H9 (cell line): ENCODE data around the gene FMN1. TPM values are rescaled to one million over a fixed set of nuclear protein-coding genes. Genes with fewer than 3 reads are reported as not detected.

Experiments used
- DNase-seq: peaks from one replicate; pipeline ENCODE4 v3.0.0-alpha.2; 2017
- H2AFZ ChIP-seq: one replicate; pipeline ENCODE4 v1.6.1; 2013; ENCODE audit warnings: mild to moderate bottlenecking, low read length, control low read depth, moderate library complexity
- H2AK5ac ChIP-seq: 2 replicates; pipeline ENCODE4 v1.6.1; 2013; ENCODE audit warnings: low read length, control low read depth, mixed read lengths; ENCODE audit not compliant: insufficient read length
- H2BK120ac ChIP-seq: one replicate; pipeline ENCODE4 v1.6.1; 2013; ENCODE audit warnings: low read depth, mild to moderate bottlenecking, low read length, control low read depth, inconsistent platforms; ENCODE audit not compliant: poor library complexity, severe bottlenecking
- H2BK12ac ChIP-seq: 2 replicates; pipeline ENCODE4 v1.6.1; 2013; ENCODE audit warnings: low read length, control low read depth, mixed read lengths, low read depth; ENCODE audit not compliant: insufficient read length
- H2BK15ac ChIP-seq: 2 replicates; pipeline ENCODE4 v1.6.1; 2013; ENCODE audit warnings: low read depth, low read length, control low read depth
- H2BK20ac ChIP-seq: one replicate; pipeline ENCODE4 v1.6.1; 2013; ENCODE audit warnings: low read depth, mild to moderate bottlenecking, low read length, control low read depth, inconsistent platforms; ENCODE audit not compliant: poor library complexity, severe bottlenecking
- H2BK5ac ChIP-seq: 2 replicates; pipeline ENCODE4 v1.6.1; 2013; ENCODE audit warnings: low read length, control low read depth, mixed read lengths; ENCODE audit not compliant: insufficient read length
- H3K14ac ChIP-seq: 2 replicates; pipeline ENCODE4 v1.6.1; 2013; ENCODE audit warnings: low read length, control low read depth; ENCODE audit not compliant: insufficient read depth
- H3K18ac ChIP-seq: 2 replicates; pipeline ENCODE4 v1.6.1; 2013; ENCODE audit warnings: low read depth, mild to moderate bottlenecking, mixed read lengths, low read length, control low read depth; ENCODE audit not compliant: insufficient read length
- H3K23ac ChIP-seq: 2 replicates; pipeline ENCODE4 v1.6.1; 2013; ENCODE audit warnings: low read length, control low read depth, mixed read lengths, low read depth; ENCODE audit not compliant: insufficient read length
- H3K23me2 ChIP-seq: 2 replicates; pipeline ENCODE4 v1.6.1; 2013; ENCODE audit warnings: low read depth, mild to moderate bottlenecking, mixed read lengths, low read length, control low read depth; ENCODE audit not compliant: insufficient read length, poor library complexity, severe bottlenecking
- H3K27ac ChIP-seq: 2 replicates; pipeline ENCODE4 v1.5.1; 2013; ENCODE audit warnings: low read length, control low read depth, mixed read lengths, low read depth; ENCODE audit not compliant: insufficient read length
- H3K27me3 ChIP-seq: 2 replicates; pipeline ENCODE4 v1.6.1; 2013; ENCODE audit warnings: low read length, control low read depth, inconsistent platforms; ENCODE audit not compliant: insufficient read depth
- H3K4ac ChIP-seq: 2 replicates; pipeline ENCODE4 v1.6.1; 2013; ENCODE audit warnings: low read depth, mild to moderate bottlenecking, control low read depth, inconsistent platforms, low read length, moderate library complexity
- H3K4me1 ChIP-seq: 2 replicates; pipeline ENCODE4 v1.6.1; 2013; ENCODE audit warnings: low read length, control low read depth, inconsistent platforms; ENCODE audit not compliant: insufficient read depth
- H3K4me2 ChIP-seq: 2 replicates; pipeline ENCODE4 v1.6.1; 2013; ENCODE audit warnings: low read length, control low read depth, mixed read lengths; ENCODE audit not compliant: insufficient read length, insufficient read depth
- H3K56ac ChIP-seq: 2 replicates; pipeline ENCODE4 v1.6.1; 2013; ENCODE audit warnings: low read depth, mild to moderate bottlenecking, mixed read lengths, low read length, control low read depth; ENCODE audit not compliant: insufficient read length
- H3K79me1 ChIP-seq: 2 replicates; pipeline ENCODE4 v1.6.1; 2013; ENCODE audit warnings: low read depth, mild to moderate bottlenecking, moderate library complexity, low read length, control low read depth, inconsistent platforms; ENCODE audit not compliant: insufficient read depth, poor library complexity, severe bottlenecking
- H3K79me2 ChIP-seq: 2 replicates; pipeline ENCODE4 v1.6.1; 2013; ENCODE audit warnings: low read length, control low read depth, inconsistent platforms; ENCODE audit not compliant: insufficient read depth
- H3K9ac ChIP-seq: 2 replicates; pipeline ENCODE4 v1.6.1; 2013; ENCODE audit warnings: low read length, control low read depth, mixed read lengths; ENCODE audit not compliant: insufficient read length; ENCODE audit errors: extremely low read depth
- H3K9me3 ChIP-seq: one replicate; pipeline ENCODE4 v1.6.1; 2013; ENCODE audit warnings: low read depth, low read length, inconsistent platforms; ENCODE audit not compliant: control insufficient read depth
- H3T11ph ChIP-seq: one replicate; pipeline ENCODE4 v1.6.1; 2013; ENCODE audit warnings: mild to moderate bottlenecking, low read length, control low read depth, inconsistent platforms
- H4K20me1 ChIP-seq: one replicate; pipeline ENCODE4 v1.6.1; 2013; ENCODE audit not compliant: control insufficient read depth, insufficient read length, insufficient read depth
- H4K5ac ChIP-seq: 2 replicates; pipeline ENCODE4 v1.6.1; 2013; ENCODE audit warnings: low read depth, mild to moderate bottlenecking, mixed read lengths, low read length, control low read depth; ENCODE audit not compliant: insufficient read length
- H4K8ac ChIP-seq: replicated peaks from 2 replicates; pipeline ENCODE4 v1.6.1; 2013; ENCODE audit warnings: low read length, control low read depth, mixed read lengths, low read depth; ENCODE audit not compliant: insufficient read length
- H4K91ac ChIP-seq: 2 replicates; pipeline ENCODE4 v1.6.1; 2013; ENCODE audit warnings: low read depth, mild to moderate bottlenecking, moderate library complexity, mixed read lengths, low read length, control low read depth; ENCODE audit not compliant: insufficient read length
- H3K27ac Mint-ChIP-seq, 3 experiments: 2 replicates in 2 of 3; 3 replicates in 1 of 3; pipeline ENCODE4 v1.8.0; 2020 to 2021; ENCODE audit warnings: mixed read lengths in 3 of 3, mild to moderate bottlenecking in 1 of 3, moderate library complexity in 1 of 3
- H3K27me3 Mint-ChIP-seq: 2 replicates; pipeline ENCODE4 v1.8.0; 2021; ENCODE audit warnings: low read depth, mild to moderate bottlenecking, moderate library complexity, mixed read lengths
- H3K36me3 Mint-ChIP-seq, 3 experiments: 2 replicates in 2 of 3; 3 replicates in 1 of 3; pipeline ENCODE4 v1.8.0; 2020 to 2021; ENCODE audit warnings: low read depth in 3 of 3, mixed read lengths in 3 of 3; ENCODE audit not compliant: insufficient read depth in 1 of 3
- H3K4me1 Mint-ChIP-seq, 2 experiments: 2 replicates each; pipeline ENCODE4 v1.8.0; 2020; ENCODE audit warnings: mixed read lengths in 2 of 2
- H3K4me3 Mint-ChIP-seq, 2 experiments: 2 replicates in 1 of 2; 3 replicates in 1 of 2; pipeline ENCODE4 v1.8.0; 2020 to 2021; ENCODE audit warnings: mild to moderate bottlenecking in 2 of 2, mixed read lengths in 2 of 2, moderate library complexity in 1 of 2
- H3K9me3 Mint-ChIP-seq, 2 experiments: 2 replicates in 1 of 2; 3 replicates in 1 of 2; pipeline ENCODE4 v1.8.0; 2020; ENCODE audit warnings: mild to moderate bottlenecking in 2 of 2, mixed read lengths in 2 of 2, moderate library complexity in 1 of 2
- CTCF ChIP-seq: fragments of 200-600 bp; sonication (generic); conservative IDR thresholded peaks from 3 replicates; pipeline ENCODE4 v1.8.0; 2021; ENCODE audit warnings: antibody characterized with exemption, mild to moderate bottlenecking
- WGBS: extraction: QIAGEN DNeasy Blood & Tissue Kit; methylation state at CpG from one replicate; pipeline ENCODE4 v1.1.7; 2013; ENCODE audit warnings: missing lambda C conversion rate, low lambda C conversion rate, mixed read lengths; ENCODE audit not compliant: insufficient read length; ENCODE audit errors: extremely low coverage; 5-methylcytosine and 5-hydroxymethylcytosine counted together
- total RNA-seq: library from RNA; stranded (reverse); gene quantifications from 2 replicates; pipeline ENCODE4 v1.2.1, GENCODE V29; 2021

FMN1 gene
- total RNA-seq, 1 experiment from 2014 or later = 1.9 TPM

- Histone ChIP-seq H2BK5ac (no peak overlapping the region), H3K4me1 (peaks cover 4% of the 10 kb centered on the region; the same call in 1 of the 2 replicates), H4K8ac (no peak overlapping the region), H3K27ac (no peak overlapping the region), H3K4me2 (no peak overlapping the region), H3K79me1 (no peaks in the 10 kb centered on the region), H2BK15ac (no peak overlapping the region), H3K27me3 (no peaks in the 10 kb centered on the region), H2BK12ac (no peak overlapping the region), H4K5ac (no peak overlapping the region), H3K4ac (no peak overlapping the region), H4K20me1 (no peaks in the 10 kb centered on the region), H3K56ac (no peak overlapping the region), H2BK20ac (no peak overlapping the region), H3K14ac (no peak overlapping the region), H2AK5ac (no peak overlapping the region), H2BK120ac (no peak overlapping the region), H3K9ac (no peak overlapping the region), H2AFZ (no peak overlapping the region), H3K79me2 (no peaks in the 10 kb centered on the region), H4K91ac (no peak overlapping the region), H3K23me2 (no peaks in the 10 kb centered on the region), H3K18ac (no peak overlapping the region), H3K9me3 (no peaks in the 10 kb centered on the region), H3K23ac (no peak overlapping the region), H3T11ph (no peak overlapping the region)
- H3K27me3 Mint-ChIP-seq = peaks cover 2% of the 10 kb centered on the region
- no peaks in the 10 kb centered on the region; a peak in 1 of 7 replicates for H3K36me3 Mint-ChIP-seq
- H3K9me3 Mint-ChIP-seq = no peaks in the 10 kb centered on the region; a peak in 1 of 5 replicates
- peaks cover 11 to 19% of the 10 kb centered on the region in 2 experiments for H3K4me1 Mint-ChIP-seq
- TF ChIP-seq CTCF = no peak
- WGBS = no CpG with 5 or more reads among the region's 1 CpG
- DNase-seq = no peak
- no peak overlapping the region for H3K27ac Mint-ChIP-seq
- H3K4me3 Mint-ChIP-seq = no peak overlapping the region
Measured at GRCh38 chr15:33111041-33111451, 83.5 kb downstream of the FMN1 start.
